Activated effector memory CD4-positive, alpha-beta T cell treated with Interleukin-2 at 50 U/mL for 16 hours (primary cell): ENCODE results near the gene TENM4.
"Not testable (repeated sequence)": the region's sequence is repeated elsewhere in the genome, so short reads cannot be mapped to it uniquely, and the experiment has no call there.

ENCODE experiments used
- DNase-seq: peaks from one replicate; pipeline ENCODE4 v3.0.0-alpha.2; 2020

TENM4 gene

DNA sequence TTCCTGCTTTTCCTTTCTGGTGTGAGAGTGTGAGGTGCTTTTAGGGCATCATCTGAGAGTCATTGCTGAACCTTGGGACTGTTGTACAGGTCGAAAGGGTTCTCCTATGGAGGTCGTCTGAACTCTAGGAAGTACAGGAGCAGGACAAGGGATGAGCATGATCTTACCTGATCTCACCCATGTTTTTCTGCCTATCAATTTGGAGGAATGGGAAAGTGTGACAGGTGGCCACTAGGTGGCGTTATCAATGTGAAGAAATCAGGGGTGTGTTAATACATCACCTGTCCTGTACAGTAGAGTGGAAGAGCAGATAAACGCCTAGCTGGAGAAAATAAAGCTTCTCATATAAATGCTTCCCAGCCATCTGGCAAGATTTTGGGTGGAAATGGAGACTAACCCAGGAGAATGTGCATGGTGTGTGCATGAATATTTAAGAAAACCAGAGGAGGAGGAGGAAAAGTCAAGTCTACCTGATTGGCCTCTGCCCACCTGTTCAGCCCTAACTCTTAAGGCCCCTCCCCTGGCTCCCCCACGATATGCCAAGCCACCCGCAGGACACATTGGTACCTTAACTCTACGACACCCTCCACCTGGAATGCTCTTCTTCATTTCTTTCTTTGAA, 794.2 kb downstream of the TENM4 start:
- peak; percentile 8 for DNase-seq

DNA sequence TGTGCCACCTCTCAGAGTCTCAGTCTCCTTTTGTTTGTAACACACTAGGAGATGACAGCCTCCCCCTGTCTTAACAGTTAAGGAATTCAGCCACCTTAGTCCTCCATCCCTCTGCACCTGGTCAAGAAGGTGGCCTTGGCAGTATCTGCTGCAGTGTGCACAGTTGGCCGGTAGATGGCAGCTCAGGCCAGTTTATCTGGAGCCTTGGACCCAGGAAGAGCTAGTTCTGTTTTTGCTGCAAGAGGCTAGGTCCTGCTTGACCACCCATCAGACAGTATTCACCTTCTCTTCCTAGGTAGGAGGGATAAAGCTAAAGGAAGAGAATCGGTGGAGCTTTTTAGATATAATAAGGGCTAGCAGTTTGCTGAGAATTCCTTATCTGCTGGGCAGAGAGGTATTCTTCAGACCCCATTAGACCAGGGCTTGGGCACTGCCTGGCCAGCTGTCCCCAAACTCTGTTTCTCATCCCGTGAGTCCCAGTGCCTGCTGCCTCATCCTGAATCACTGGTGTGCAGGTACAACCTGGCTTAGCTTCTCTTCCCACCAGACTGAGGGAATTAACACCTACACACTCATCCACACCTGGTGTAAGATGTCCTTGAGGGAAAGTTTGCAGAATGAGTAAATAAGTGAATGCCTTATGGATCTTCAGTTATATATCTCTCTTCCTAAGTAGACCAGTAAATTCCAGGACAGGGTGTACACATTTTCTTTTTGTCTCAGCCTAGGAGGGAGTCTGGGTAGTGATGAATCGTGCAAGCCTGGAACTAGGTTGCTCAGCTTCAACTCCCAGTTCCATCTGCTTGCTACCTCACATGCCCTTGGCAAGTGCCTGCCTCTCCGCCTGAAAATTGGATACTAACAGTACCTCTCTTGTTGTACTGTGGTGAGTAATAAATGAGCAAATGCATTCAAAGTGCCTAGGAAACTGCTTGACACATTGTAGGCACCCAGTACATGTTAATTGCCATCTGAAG, 795.3 kb downstream of the TENM4 start:
- peak; percentile 28 for DNase-seq

DNA sequence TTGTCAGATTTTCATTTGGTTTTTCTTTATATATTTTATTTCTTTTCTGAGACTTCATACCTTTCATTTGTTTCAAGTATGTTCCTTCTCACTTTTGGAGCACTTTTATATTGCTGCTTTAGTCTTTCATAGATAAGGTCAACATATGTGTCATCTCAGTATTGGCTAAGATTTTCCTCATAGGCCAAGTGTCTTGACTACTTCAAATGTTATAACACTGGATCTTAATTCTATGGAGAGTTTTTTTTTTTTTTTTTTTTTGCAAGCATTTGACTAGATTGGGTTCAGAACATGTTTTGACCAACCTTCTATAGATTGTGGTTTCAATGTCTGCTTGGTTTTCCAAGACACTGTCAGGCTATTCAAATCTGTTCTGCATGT, 797.2 kb downstream of the TENM4 start:
- no peak for DNase-seq

DNA sequence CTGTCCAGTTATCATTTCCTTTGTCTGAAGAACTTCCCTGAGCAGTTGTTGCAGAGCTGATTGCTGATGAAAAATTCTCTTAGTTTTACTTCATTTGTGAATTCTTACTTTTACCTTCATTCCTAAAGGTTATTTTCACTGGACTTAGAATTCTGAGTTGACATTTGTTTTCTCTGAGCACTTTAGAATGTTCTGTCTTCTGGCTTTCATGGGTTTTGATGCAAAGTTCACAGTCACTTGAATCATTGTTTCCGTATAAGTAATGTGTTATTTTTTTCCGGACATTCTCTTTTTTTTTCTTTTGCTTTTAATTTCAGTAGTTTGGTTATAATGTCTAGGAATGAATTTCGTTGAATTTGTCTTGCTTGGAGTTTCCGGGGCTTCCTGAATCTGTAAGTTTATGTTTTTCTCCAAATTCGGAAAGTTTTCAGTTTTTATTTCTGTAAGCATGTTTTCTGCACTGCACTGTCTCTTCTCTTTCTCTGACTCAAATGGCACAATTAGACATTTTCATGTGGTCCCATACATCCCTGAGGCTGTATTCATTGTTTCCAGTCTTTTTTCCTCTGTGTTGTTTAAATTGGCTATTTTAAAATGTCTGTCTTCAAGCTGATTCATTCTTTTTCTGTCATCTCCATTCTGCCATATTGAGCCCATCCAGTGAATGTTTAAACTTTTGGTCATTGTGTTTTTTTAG, 797.7 kb downstream of the TENM4 start:
- DNase-seq: no peak

DNA sequence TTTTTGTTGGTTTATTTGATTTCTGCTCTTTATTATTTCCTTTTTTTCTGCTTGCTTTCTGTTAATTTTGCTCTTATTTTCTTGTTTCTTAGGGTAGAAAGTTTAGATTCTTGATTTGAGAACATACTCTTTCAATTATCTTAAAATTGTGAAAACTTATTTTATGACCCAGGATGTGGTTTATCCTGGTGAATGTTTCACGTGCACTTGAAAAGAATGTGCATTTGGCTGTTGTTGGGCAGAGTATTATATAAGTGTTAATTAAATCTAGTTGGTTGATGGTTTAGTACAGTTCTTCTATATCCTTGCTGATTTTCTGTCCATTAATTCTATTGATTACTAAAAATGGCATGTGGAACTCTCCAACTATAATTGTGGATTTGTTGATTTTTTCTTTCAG, 799.3 kb downstream of the TENM4 start:
- no peak for DNase-seq

DNA sequence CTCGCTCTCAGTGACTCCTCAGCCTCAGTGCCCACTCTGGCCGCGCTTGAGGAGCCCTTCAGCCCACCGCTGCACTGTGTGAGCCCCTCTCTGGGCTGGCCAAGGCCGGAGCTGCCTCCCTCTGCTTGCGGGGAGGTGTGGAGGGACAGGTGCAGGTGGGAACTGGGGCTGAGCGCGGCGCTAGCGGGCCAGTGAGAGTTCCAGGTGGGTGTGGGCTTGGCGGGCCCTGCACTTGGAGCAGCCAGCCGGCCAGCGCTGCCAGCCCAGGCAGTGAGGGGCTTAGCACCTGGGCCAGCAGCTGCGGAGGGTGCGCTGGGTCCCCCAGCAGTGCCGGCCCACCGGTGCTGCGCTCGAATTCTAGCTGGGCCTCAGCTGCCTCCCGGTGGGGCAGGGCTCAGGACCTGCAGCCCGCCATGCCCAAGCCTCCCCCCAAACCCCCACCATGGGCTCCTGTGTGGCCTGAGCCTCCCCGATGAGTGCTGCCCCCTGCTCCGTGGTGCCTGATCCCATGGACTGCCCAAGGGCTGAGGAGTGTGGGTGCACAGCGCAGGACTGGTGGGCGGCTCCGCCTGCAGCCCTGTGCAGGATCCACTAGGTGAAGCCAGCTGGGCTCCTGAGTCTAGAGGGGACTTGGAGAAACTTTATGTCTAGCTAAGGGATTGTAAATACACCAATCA, 802.0 kb downstream of the TENM4 start:
- DNase-seq: no peak

DNA sequence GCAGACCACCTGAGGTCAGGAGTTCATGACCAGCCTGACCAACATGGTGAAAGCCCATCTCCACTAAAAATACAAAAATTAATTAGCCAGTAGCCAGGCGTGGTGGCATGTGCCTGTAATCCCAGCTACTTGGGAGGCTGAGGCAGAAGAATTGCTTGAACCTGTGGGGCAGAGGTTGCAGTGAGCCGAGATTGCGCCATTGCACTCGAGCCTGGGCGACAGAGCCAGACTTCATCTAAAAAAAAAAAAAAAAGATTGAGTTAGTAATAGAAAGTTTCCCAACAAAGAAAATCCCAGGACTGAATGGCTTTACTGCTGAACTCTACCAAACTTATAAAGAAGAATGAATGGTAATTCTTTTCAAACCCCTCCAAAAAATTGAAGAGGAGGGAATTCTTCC, 803.3 kb downstream of the TENM4 start:
- DNase-seq: not testable (repeated sequence)

DNA sequence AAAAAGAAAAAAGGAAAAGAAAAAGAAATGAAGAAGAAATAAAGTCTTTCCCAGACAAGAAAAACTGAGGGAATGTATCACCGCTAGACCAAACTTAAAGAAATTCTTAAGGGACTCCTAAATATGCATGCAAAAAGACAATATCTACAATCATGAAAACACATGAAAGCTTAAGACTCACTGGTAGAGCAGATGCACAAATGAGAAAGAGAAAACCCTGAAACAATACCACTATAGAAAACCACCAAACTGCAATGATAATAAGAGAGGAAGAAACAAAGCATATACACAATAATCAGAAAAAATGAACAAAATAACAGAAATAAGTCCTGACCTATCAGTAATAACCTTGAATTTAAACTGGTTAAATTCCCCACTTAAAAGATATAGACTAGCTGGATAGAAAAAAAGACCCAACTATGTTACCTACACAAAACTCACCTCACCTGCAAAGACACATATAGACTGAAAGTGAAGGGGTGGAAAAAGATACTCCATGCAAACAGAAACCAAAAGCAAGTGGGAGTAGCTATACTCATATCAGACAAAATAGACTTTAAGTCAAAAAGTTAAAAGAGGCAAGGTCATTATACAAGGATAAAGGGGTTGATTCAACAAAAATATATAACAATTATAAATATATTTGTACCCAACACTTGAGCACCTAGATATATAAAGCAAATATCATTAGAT, 804.9 kb downstream of the TENM4 start:
- no peak for DNase-seq

DNA sequence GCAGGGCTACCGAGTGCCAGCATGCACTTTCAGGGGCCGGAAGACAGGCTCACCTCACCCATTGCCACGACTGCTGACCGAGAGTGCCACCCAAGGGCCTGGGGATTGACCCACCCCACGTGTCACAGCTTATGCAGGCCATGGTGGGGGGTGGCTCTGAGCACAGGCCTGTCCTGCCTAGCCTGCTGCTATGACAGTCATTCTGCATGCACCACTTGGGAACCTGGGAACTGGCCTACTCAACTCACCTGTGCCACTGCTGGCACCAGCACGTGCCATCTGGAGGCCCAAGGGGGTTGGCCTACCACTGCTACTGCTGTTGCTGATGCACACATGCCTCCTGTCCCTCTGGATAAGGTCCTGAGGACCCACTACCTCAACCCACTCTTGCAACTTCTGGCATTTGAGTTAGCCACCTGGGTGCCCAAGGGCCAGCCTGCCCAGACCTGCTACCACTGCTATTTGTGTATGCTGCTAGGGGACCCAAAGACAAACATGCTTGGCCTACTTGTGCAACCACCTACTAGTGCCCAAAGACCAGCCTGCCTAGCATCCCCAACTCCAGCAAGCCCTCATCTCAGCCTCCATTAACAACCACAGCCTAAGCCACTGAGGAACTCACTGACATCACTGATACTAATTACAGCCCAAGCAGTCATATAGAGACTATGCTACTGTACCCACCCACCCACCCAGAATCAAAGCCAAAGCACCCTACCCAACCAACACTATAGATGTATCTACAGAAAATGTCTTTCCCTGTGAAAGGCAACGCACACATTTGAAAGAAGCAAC, 807.1 kb downstream of the TENM4 start:
- no peak for DNase-seq

DNA sequence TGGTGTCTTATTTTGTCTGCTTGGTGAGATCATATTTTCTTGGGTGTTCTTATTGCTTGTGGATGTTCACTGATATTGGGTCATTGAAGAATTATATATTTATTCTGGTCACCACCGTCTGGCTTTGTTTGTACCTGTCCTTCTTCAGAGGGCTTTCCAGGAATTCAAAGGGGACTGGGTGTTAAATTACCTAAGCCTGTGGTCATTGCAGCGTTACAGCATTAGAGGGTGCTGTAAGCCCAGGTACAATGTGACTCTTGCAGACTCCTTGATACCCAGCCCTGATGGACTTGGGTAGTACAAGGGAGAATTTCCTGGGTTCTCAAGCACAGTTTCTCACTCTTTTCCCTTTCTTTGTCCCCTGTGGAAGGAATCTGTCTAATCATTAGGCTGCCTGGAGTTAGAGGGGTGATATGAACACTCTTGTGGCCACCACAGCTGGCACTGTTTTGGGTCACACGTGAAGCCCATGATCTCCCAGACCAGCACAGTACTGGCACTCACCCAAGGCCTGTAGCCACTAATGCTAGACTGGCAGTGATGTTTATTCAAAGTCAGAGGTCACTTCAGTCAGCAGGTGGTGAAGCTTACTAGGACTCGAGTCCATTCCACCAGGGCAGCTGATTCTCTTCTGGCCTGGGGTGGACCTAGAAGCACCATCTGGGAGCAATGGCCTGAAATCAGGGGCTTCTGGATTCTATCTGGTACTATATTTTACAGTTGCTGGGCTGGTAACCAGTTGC, 810.1 kb downstream of the TENM4 start:
- DNase-seq: no peak

DNA sequence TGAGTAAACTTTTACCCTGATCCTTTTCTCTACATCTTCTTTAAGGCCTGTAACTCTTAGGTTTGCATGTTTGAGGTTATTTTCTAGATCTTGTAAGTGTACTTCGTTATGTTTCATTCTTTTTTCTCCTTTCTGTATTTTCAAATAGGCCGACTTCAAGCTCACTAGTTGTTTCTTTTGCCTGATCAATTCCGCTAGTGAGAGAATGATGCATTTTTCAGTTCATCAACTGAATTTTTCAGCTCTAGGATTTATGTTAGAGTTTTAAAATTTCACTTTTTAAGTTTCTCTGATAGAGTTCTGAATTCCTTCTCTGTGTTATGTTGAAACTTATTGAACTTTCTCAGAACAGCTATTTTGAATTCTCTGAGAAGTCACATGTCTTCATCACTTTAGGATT, 810.7 kb downstream of the TENM4 start:
- DNase-seq: no peak

DNA sequence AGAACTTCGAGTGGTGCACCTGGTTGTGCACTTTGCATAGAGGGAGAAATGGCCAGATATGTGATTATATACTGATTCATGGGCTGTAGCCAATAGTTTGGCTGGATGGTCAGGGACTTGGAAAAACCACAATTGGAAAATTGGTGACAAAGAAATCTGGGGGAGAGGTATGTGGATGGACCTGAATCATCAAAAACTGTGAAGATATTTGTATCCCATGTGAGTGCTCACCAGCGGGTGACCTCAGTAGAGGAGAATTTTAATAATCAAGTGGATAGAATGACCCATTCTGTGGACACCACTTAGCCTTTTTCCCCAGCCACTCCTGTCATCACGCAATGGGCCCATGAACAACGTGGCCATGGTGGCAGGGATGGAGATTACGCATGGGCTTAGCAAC, 818.2 kb downstream of the TENM4 start:
- no peak for DNase-seq

DNA sequence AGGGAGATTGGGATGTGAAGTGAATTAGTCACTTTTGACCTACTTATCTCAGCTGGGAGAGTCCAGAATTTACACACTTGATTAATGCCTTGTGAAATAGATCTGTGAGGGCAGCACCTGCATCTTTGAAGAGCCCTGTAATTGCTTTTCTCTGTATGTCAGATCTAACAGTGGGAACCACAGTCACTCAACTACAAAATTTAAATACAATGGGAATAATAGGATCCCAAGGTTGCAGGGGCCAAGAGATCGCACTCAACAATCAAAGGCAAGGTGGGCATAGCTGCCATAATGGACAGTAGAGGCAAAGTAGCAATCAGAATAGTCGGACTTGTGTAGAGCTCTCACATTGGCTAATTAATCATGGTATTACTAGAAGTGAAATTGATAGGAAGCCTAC, 820.7 kb downstream of the TENM4 start:
- DNase-seq: no peak

DNA sequence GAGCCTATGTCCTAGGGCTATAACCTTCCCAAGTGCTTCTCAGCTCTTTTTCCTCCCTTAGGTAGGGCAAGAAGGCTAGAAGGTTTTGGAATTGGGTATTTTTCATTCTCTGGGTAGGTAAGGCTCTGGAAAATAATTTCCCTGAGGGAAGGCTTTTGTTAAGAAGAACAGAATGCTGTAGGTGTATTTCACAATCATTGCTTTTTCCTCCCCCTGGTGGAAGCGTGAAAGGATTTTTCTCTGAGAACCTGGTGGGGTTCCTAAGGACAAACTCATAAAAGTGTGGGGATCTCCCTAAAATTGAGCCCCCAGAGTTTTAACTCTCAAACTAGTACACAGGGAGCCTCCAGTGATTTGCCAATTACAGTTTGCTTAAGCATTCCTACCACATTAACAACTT, 825.1 kb downstream of the TENM4 start:
- DNase-seq: no peak

DNA sequence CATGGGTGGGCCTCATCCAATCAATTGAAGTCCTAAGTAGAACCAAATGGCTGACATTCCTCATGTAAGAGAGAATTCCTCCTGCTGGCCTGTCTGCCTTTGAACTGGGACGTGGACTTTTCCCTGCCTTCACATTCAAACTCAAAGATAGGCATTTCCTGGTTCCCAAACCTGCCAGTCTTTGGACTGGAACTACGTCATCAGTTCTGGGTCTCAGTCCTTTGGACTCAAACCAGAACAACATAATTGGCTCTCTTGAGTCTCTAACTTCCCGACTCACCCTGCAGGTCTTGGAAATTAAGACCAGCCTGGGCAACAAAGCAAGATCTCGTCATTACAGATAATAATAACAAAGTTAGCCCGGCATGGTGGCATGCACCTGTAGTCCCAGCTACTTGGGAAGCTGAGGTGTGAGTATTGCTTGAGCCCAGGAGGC, 827.4 kb downstream of the TENM4 start:
- no peak for DNase-seq

DNA sequence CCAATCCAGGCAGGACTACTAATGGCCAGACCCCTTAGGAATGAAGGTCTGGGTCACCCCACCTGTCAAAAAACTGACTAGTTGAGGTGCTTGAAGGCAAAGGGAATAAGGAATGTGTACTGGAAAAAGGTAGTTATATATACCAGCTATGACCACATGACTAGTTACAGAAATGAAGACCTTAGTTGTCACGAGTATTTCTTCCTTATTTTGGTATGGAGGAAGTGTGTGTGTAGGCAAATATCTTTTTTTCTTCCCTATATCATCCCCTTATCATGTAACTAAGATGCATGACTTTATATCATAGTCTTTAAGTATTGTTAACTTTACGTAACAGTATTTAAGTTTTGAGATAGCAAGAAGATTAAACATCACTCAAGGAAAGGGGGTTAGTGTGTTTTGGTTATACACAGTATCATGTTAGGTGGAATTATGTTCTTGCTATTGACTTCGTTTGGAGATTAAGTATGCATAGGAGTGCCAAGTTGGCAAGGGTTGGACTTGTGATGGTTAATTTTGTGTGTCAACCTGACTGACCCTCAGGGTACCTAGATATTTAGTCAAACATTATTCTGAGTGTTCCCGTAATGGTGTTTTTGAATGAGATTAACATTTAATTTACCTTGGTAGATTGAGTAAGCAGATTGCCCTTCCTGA, 828.0 kb downstream of the TENM4 start:
- no peak for DNase-seq

DNA sequence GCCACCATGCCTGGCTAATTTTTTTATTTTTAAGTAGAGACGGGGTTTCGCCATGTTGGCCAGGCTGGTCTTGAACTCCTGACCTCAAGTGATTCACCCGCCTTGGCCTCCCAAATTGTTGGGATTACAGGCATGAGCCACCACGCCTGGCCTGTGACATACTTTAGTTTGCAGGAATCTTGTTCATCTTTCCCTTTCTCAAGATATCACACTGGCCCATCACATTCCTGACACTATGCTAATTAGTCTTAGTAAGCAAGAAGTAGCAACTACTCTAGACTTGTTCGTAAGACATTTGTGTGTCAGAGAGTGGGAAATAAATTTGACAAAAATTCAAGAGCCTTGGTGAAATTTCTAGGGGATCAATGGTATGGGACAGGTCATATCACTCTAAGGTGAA, 831.5 kb downstream of the TENM4 start:
- not testable (repeated sequence) for DNase-seq

DNA sequence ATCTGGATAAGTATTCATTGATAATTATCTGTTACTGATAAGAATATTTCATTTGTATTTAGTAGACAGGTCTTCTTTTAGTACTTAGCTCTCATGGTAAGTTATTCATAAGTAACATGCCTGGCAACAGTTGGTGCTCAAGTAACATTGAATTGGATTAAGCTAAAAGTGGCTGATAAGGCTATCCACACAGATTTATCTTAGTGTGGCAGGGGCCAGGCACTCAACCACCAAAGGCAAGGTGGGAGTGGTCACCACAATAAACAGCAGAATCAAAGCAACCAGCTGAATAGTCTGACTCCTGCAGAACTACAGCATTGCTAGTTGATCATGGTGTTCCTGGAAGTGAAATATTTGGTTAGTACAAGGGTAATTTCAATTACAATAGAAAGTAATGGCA, 833.1 kb downstream of the TENM4 start:
- no peak for DNase-seq

DNA sequence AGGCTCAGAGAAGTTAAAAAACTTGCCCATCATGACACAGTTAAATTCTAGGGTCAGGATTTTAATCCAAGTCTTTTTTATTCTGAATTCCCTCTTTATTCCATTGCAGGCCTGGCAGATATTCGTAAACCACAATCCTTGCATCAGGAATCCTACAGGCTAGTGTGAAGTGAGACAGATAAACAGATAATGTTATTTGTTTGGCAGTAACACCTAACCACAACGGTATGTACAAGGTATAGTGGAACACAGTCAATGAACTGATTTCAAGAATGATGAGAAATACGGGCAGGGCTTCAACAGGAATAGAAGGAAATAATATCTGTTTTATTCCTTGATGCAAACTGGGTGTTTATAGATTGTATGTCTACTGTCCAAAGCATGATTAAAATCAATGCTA, 834.2 kb downstream of the TENM4 start:
- DNase-seq: no peak

DNA sequence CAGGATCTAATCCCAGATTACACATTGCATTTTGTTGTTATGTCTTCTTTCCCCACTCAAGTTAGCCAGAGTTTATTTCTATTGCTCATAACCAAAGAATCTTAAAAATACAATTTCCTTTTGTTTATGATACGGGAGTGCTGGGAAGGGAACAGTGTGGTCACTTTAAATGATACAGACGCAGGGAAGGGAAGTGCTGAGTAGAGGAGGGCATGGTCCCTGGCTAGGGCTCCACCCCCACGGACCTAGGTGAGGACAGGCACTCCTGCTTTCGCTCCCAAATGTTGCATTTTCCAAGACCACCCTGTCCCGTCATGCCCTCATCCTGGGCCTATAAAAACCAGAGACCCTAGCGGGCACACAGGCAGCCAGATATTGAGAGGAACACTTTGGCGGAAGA, 835.5 kb downstream of the TENM4 start:
- no peak for DNase-seq
